NCI-H187 (cell line): Measurements from ENCODE around the gene OR2T34.
"Not testable (repeated sequence)": the region's sequence is repeated elsewhere in the genome, so short reads cannot be mapped to it uniquely, and the experiment has no call there.

Experiments used
- DNase-seq, 2 experiments: peaks; one replicate each; lab custom pipeline; 2025; lab: John Stamatoyannopoulos, UW

OR2T34 gene

GRCh38 chr1:248574657-248575056 is at the start of gene OR2T34:
TSS of gene OR2T34 (minus strand) at chr1:248574757. CDS start at chr1:248574757, 0 bp downstream.
- not testable (repeated sequence) for DNase-seq

- no peak for DNase-seq
Observed at GRCh38 chr1:248622570-248623001, 48.0 kb upstream of the OR2T34 start.

GRCh38 chr1:248621770-248622169 is 47.2 kb upstream of the OR2T34 start:
- DNase-seq = no peak

GRCh38 chr1:248618878-248619277 is 44.3 kb upstream of the OR2T34 start:
- no peak for DNase-seq

- DNase-seq = no peak
Observed at GRCh38 chr1:248618119-248618518, 43.6 kb upstream of the OR2T34 start.

GRCh38 chr1:248613742-248614141 is 39.2 kb upstream of the OR2T34 start:
- DNase-seq = no peak

- DNase-seq = no peak
Observed at GRCh38 chr1:248611883-248612414, 37.4 kb upstream of the OR2T34 start.

GRCh38 chr1:248610301-248610700 is 35.7 kb upstream of the OR2T34 start:
- no peak for DNase-seq

- no peak for DNase-seq
Observed at GRCh38 chr1:248599396-248599795, 24.8 kb upstream of the OR2T34 start.

- no peak for DNase-seq
Observed at GRCh38 chr1:248597589-248597988, 23.0 kb upstream of the OR2T34 start, which contains the start of gene OR2T10. TSS of gene OR2T10 (minus strand) at chr1:248597700. CDS start at chr1:248593768, 3,932 bp downstream.

- DNase-seq = no peak
Observed at GRCh38 chr1:248596615-248597014, 22.1 kb upstream of the OR2T34 start.

GRCh38 chr1:248593226-248593625 is 18.7 kb upstream of the OR2T34 start:
- DNase-seq = no peak

GRCh38 chr1:248592655-248593054 is 18.1 kb upstream of the OR2T34 start:
- DNase-seq = no peak

- no peak for DNase-seq
Observed at GRCh38 chr1:248590055-248590454, 15.5 kb upstream of the OR2T34 start.

GRCh38 chr1:248589334-248589733 is 14.8 kb upstream of the OR2T34 start:
- DNase-seq = no peak

- no peak for DNase-seq
Observed at GRCh38 chr1:248585266-248585665, 10.7 kb upstream of the OR2T34 start.

- DNase-seq = no peak
Observed at GRCh38 chr1:248576260-248576980, 1.9 kb upstream of the OR2T34 start.

GRCh38 chr1:248573856-248574255 is 701 bp downstream of the OR2T34 start:
- DNase-seq = not testable (repeated sequence)

- not testable (repeated sequence) for DNase-seq
Observed at GRCh38 chr1:248572049-248572448, 2.5 kb downstream of the OR2T34 start.

GRCh38 chr1:248570811-248571210 is 3.7 kb downstream of the OR2T34 start:
- DNase-seq = not testable (repeated sequence)

GRCh38 chr1:248569049-248569448 is 5.5 kb downstream of the OR2T34 start:
- DNase-seq = not testable (repeated sequence)

- not testable (repeated sequence) for DNase-seq
Observed at GRCh38 chr1:248565530-248566373, 8.8 kb downstream of the OR2T34 start.

- DNase-seq = not testable (repeated sequence)
Observed at GRCh38 chr1:248562672-248563071, 11.9 kb downstream of the OR2T34 start, which contains the start of gene OR2T29. TSS of gene OR2T29 (minus strand) at chr1:248562772. CDS start at chr1:248559491, 3,281 bp downstream.
